Stomach (tissue), 4 donors: Measurements from ENCODE around the gene HTRA3.

Source experiments
- CTCF ChIP-seq, 7 experiments: fragments of 450-650 bp in 4 of 7; fragments of 200-600 bp in 3 of 7; sonication (generic) in 3 of 7; IDR thresholded peaks; one replicate each; pipeline ENCODE4 v1.5.1; 2016 to 2019; ENCODE audit warnings: antibody characterized with exemption in 7 of 7, control low read depth in 2 of 7, mild to moderate bottlenecking in 1 of 7
- EP300 ChIP-seq: sonication (generic); formaldehyde crosslinking; IDR thresholded peaks from one replicate; pipeline ENCODE4 v1.6.1; 2017; ENCODE audit warnings: antibody characterized with exemption
- POLR2A ChIP-seq, 4 donors: fragments of 450-650 bp; IDR thresholded peaks; one replicate each; pipeline ENCODE4 v1.6.1; 2016; ENCODE audit warnings: antibody characterized with exemption in 4 of 4, control low read depth in 2 of 4, mild to moderate bottlenecking in 1 of 4, moderate library complexity in 1 of 4

- no peak for TF ChIP-seq CTCF (IDR thresholded peaks at IDR 0.05)
- no peak for TF ChIP-seq EP300
- no peak for TF ChIP-seq POLR2A (IDR thresholded peaks at IDR 0.05)
Measured at GRCh38 chr4:8328456-8328855, 58.9 kb downstream of the HTRA3 start.
